ENCODE results near the gene LOXHD1. TPM values are rescaled to one million over a fixed set of nuclear protein-coding genes. Genes with fewer than 3 reads are reported as not detected.

The LOXHD1 gene
- total RNA-seq, 1 donor from 2014 or later = 0.23 TPM

- H3K36me3 Mint-ChIP-seq (ENCODE audit: low read depth, unreplicated experiment) = peaks cover 10% of the 10 kb centered on the region
- H3K9me3 Mint-ChIP-seq (ENCODE audit: unreplicated experiment) = no peaks in the 10 kb centered on the region
- H3K4me3 Mint-ChIP-seq (ENCODE audit: unreplicated experiment) = no peak overlapping the region
- peak; percentile 24 for DNase-seq (ENCODE audit: low spot score)
- H3K27ac Mint-ChIP-seq (ENCODE audit: unreplicated experiment) = no peak overlapping the region
- no peak for TF ChIP-seq CTCF (IDR thresholded peaks at IDR 0.05; ENCODE audit: unreplicated experiment)
- no peaks in the 10 kb centered on the region for H3K27me3 Mint-ChIP-seq (ENCODE audit: unreplicated experiment)
- H3K4me1 Mint-ChIP-seq (ENCODE audit: unreplicated experiment) = peaks cover 2% of the 10 kb centered on the region
Observed at GRCh38 chr18:46660957-46661749, 4.1 kb upstream of the LOXHD1 start.

- Mint-ChIP-seq H3K27me3 (ENCODE audit: unreplicated experiment) (no peaks in the 10 kb centered on the region), H3K4me3 (ENCODE audit: unreplicated experiment) (no peak overlapping the region), H3K36me3 (ENCODE audit: low read depth, unreplicated experiment) (peaks cover 10% of the 10 kb centered on the region), H3K27ac (ENCODE audit: unreplicated experiment) (no peak overlapping the region), H3K4me1 (ENCODE audit: unreplicated experiment) (peaks cover 8% of the 10 kb centered on the region), H3K9me3 (ENCODE audit: unreplicated experiment) (no peaks in the 10 kb centered on the region)
- no peak for TF ChIP-seq CTCF (IDR thresholded peaks at IDR 0.05; ENCODE audit: unreplicated experiment)
- DNase-seq (ENCODE audit: low spot score) = no peak
Observed at GRCh38 chr18:46659484-46659883, 2.5 kb upstream of the LOXHD1 start.

GRCh38 chr18:46656326-46657114 is 500 bp downstream of the LOXHD1 start:
- H3K36me3 Mint-ChIP-seq (ENCODE audit: low read depth, unreplicated experiment) = no peaks in the 10 kb centered on the region
- no peak overlapping the region for H3K4me3 Mint-ChIP-seq (ENCODE audit: unreplicated experiment)
- H3K9me3 Mint-ChIP-seq (ENCODE audit: unreplicated experiment) = no peaks in the 10 kb centered on the region
- H3K4me1 Mint-ChIP-seq (ENCODE audit: unreplicated experiment) = peaks cover 8% of the 10 kb centered on the region
- DNase-seq (ENCODE audit: low spot score) = no peak
- no peak for TF ChIP-seq CTCF (IDR thresholded peaks at IDR 0.05; ENCODE audit: unreplicated experiment)
- H3K27me3 Mint-ChIP-seq (ENCODE audit: unreplicated experiment) = peaks cover 1% of the 10 kb centered on the region
- no peak overlapping the region for H3K27ac Mint-ChIP-seq (ENCODE audit: unreplicated experiment)

- no peak for TF ChIP-seq CTCF (IDR thresholded peaks at IDR 0.05; ENCODE audit: unreplicated experiment)
- H3K36me3 Mint-ChIP-seq (ENCODE audit: low read depth, unreplicated experiment) = no peaks in the 10 kb centered on the region
- H3K27me3 Mint-ChIP-seq (ENCODE audit: unreplicated experiment) = peaks cover 1% of the 10 kb centered on the region
- H3K4me3 Mint-ChIP-seq (ENCODE audit: unreplicated experiment) = no peak overlapping the region
- H3K9me3 Mint-ChIP-seq (ENCODE audit: unreplicated experiment) = no peaks in the 10 kb centered on the region
- H3K27ac Mint-ChIP-seq (ENCODE audit: unreplicated experiment) = no peak overlapping the region
- H3K4me1 Mint-ChIP-seq (ENCODE audit: unreplicated experiment) = peaks cover 5% of the 10 kb centered on the region
- DNase-seq (ENCODE audit: low spot score) = no peak
Observed at GRCh38 chr18:46652372-46652771, 4.6 kb downstream of the LOXHD1 start.

- Mint-ChIP-seq H3K4me1 (ENCODE audit: unreplicated experiment) (peaks cover 2% of the 10 kb centered on the region), H3K4me3 (ENCODE audit: unreplicated experiment) (no peak overlapping the region), H3K27me3 (ENCODE audit: unreplicated experiment) (peaks cover 1% of the 10 kb centered on the region), H3K9me3 (ENCODE audit: unreplicated experiment) (no peaks in the 10 kb centered on the region), H3K27ac (ENCODE audit: unreplicated experiment) (no peak overlapping the region), H3K36me3 (ENCODE audit: low read depth, unreplicated experiment) (no peaks in the 10 kb centered on the region)
- DNase-seq (ENCODE audit: low spot score) = no peak
- no peak for TF ChIP-seq CTCF (IDR thresholded peaks at IDR 0.05; ENCODE audit: unreplicated experiment)
Observed at GRCh38 chr18:46650681-46651080, 6.3 kb downstream of the LOXHD1 start.
